ENCODE results near the gene ALDH1L2. TPM values are rescaled to one million over a fixed set of nuclear protein-coding genes. Genes with fewer than 3 reads are reported as not detected.
A peak's percentile ranks its signal among the peaks of the same experiment; 100 is the strongest.

Gene ALDH1L2
- total RNA-seq = under 1 TPM; 0.22 to 0.27 TPM
- 2.5 TPM for polyA plus RNA-seq (2013, experiment 1 of 2)
- 1.4 TPM for polyA plus RNA-seq (2013, experiment 2 of 2)
- long read RNA-seq, experiment 1 = 0 reads
- long read RNA-seq, experiment 2, partial matches to known transcripts = 0 of 2 reads
- long read RNA-seq, experiment 2, other reads (novel, unspliced or antisense) = 2 of 2 reads
- long read RNA-seq, experiment 3 = 0 reads
- long read RNA-seq, experiment 4 = 0 reads

DNA sequence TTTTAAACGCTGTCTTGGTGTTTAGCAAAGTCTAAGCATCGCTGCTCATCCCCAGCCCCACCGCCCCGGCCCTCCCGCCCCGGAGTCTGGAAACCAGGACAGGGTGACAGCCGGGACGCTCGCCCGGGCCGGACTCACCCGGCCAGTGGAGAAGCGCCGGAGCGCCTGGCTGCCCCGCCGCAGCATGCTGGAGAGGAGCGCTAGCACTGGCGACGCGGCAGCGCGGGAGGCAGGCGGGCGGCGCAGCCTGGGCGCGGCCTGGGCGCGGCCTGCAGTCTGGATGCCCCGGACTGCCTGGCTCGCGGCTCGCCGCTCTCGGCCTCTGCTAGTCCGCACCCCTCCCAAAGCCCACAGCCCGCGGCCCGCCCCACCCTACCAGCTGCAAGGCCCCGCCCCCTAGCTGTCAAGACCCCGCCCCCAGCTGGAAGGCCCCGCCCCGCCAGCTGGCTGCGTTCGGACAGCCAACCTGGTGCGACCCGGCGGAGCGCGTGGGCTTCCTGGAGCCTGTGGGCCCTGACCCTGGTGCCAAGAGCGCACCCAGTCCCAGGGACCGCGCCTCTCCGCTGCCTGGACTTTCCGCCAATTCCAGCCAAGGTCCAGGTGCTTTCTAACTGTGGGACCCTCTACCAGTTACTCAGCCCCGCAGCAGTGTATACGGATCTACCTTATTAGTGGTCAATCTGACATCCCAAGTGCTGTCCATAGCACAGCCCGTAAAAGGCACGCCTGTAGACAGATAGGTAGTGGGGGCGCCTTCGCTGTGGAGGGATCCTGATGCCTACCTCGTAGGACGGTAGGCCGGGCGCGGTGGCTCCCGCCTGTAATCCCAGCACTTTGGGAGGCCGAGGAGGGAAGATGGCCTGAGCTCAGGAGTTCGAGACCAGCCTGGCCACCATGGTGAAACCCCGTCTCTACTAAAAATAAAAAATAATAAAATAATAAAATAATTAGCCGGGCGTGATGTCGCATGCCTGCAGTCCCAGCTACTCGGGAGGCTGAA is at the start of gene ALDH1L2:
Gene ALDH1L2, minus strand, starts transcription at position 208 of the 1,000 bp plus-strand sequence. Its CDS starts 22 bp downstream, at position 186.
- no peak within 1 kb of the TSS for H3K27ac Mint-ChIP-seq
- no peaks in the 10 kb centered on the region for H3K36me3 Mint-ChIP-seq (ENCODE audit: low read depth)
- DNase-seq = peak; percentile 100
- Histone ChIP-seq H3K27ac (ENCODE audit: low read depth, low read length) (no peak within 1 kb of the TSS), H3K27me3 (ENCODE audit: control insufficient read depth, insufficient read depth, low read length, poor library complexity, severe bottlenecking) (peaks cover 25% of the 10 kb centered on the region), H3K9ac (ENCODE audit: extremely low read depth, low read length, poor library complexity, severe bottlenecking) (no peak within 1 kb of the TSS), H3K9me3 (ENCODE audit: control insufficient read depth, low read length) (no peaks in the 10 kb centered on the region), H3K4me1 (ENCODE audit: control insufficient read depth, insufficient read depth, low read length) (no peaks in the 10 kb centered on the region), H3K36me3 (ENCODE audit: control insufficient read depth, insufficient read depth, low read length) (no peaks in the 10 kb centered on the region), H3K4me3 (ENCODE audit: low read length) (peak within 1 kb of the TSS; percentile 78)
- WGBS, 2 experiments (ENCODE audit: insufficient coverage in 1 of 2, insufficient read length in 1 of 2) = 30 to 51% methylated on average over 18 to 74 of the region's 75 CpGs
- peaks cover 31% of the 10 kb centered on the region for H3K27me3 Mint-ChIP-seq (ENCODE audit: insufficient read depth)
- peaks cover 7% of the 10 kb centered on the region for H3K4me1 Mint-ChIP-seq
- TF ChIP-seq CTCF (conservative IDR thresholded peaks at IDR 0.05) = no peak
- no peaks in the 10 kb centered on the region for H3K9me3 Mint-ChIP-seq
- H3K4me3 Mint-ChIP-seq = peak within 1 kb of the TSS; percentile 62

DNA sequence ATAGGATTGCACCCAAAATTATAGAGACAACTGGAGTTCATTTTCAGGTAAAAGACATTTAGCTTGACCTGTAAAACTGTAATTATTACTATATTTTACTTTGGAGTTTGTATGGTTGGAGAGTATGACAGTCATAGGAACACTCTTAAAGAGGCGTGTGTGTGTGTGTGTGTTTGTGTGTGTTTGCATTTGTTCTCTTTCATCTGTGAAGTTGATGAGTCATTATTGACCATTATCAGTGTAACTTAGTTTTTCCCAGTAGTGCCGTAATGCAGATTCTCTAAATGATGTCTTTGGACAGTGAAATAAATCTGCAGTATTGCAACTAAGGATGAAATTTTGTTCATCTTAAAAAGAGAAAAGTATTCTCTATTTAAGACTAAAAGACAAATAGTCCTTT is 36.3 kb upstream of the ALDH1L2 start:
- WGBS, 2 experiments (ENCODE audit: insufficient coverage in 1 of 2, insufficient read length in 1 of 2) = 50 to 100% methylated on average over 1 to 2 of the region's 2 CpGs
- H3K27ac ChIP-seq (ENCODE audit: low read depth, low read length) = no peak overlapping the region
- Mint-ChIP-seq H3K27ac (no peak overlapping the region), H3K36me3 (ENCODE audit: low read depth) (peaks cover 70% of the 10 kb centered on the region), H3K27me3 (ENCODE audit: insufficient read depth) (no peaks in the 10 kb centered on the region), H3K4me1 (no peaks in the 10 kb centered on the region), H3K9me3 (no peaks in the 10 kb centered on the region), H3K4me3 (no peak overlapping the region)
- H3K9ac ChIP-seq (ENCODE audit: extremely low read depth, low read length, poor library complexity, severe bottlenecking) = no peak overlapping the region
- DNase-seq = no peak
- peaks cover 82% of the 10 kb centered on the region for H3K36me3 ChIP-seq (ENCODE audit: control insufficient read depth, insufficient read depth, low read length)
- no peaks in the 10 kb centered on the region for H3K9me3 ChIP-seq (ENCODE audit: control insufficient read depth, low read length)
- no peaks in the 10 kb centered on the region for H3K27me3 ChIP-seq (ENCODE audit: control insufficient read depth, insufficient read depth, low read length, poor library complexity, severe bottlenecking)
- no peak overlapping the region for H3K4me3 ChIP-seq (ENCODE audit: low read length)
- no peaks in the 10 kb centered on the region for H3K4me1 ChIP-seq (ENCODE audit: control insufficient read depth, insufficient read depth, low read length)
- no peak for TF ChIP-seq CTCF (conservative IDR thresholded peaks at IDR 0.05)

- Mint-ChIP-seq H3K4me3 (no peak overlapping the region), H3K36me3 (ENCODE audit: low read depth) (peaks cover 66% of the 10 kb centered on the region), H3K27me3 (ENCODE audit: insufficient read depth) (no peaks in the 10 kb centered on the region), H3K4me1 (no peaks in the 10 kb centered on the region), H3K27ac (no peak overlapping the region), H3K9me3 (no peaks in the 10 kb centered on the region)
- Histone ChIP-seq H3K4me3 (ENCODE audit: low read length) (no peak overlapping the region), H3K9ac (ENCODE audit: extremely low read depth, low read length, poor library complexity, severe bottlenecking) (no peak overlapping the region), H3K27ac (ENCODE audit: low read depth, low read length) (no peak overlapping the region), H3K36me3 (ENCODE audit: control insufficient read depth, insufficient read depth, low read length) (peaks cover 86% of the 10 kb centered on the region), H3K27me3 (ENCODE audit: control insufficient read depth, insufficient read depth, low read length, poor library complexity, severe bottlenecking) (no peaks in the 10 kb centered on the region), H3K4me1 (ENCODE audit: control insufficient read depth, insufficient read depth, low read length) (no peaks in the 10 kb centered on the region), H3K9me3 (ENCODE audit: control insufficient read depth, low read length) (no peaks in the 10 kb centered on the region)
- 100% methylated on average over 1 of the region's 1 CpG for WGBS, 2 experiments (ENCODE audit: insufficient coverage in 1 of 2, insufficient read length in 1 of 2)
- DNase-seq = no peak
- no peak for TF ChIP-seq CTCF (conservative IDR thresholded peaks at IDR 0.05)
Observed at GRCh38 chr12:105116969-105117368, 32.7 kb upstream of the ALDH1L2 start.
